ENCODE measurements around the gene NUAK1.

The NUAK1 gene

DNA sequence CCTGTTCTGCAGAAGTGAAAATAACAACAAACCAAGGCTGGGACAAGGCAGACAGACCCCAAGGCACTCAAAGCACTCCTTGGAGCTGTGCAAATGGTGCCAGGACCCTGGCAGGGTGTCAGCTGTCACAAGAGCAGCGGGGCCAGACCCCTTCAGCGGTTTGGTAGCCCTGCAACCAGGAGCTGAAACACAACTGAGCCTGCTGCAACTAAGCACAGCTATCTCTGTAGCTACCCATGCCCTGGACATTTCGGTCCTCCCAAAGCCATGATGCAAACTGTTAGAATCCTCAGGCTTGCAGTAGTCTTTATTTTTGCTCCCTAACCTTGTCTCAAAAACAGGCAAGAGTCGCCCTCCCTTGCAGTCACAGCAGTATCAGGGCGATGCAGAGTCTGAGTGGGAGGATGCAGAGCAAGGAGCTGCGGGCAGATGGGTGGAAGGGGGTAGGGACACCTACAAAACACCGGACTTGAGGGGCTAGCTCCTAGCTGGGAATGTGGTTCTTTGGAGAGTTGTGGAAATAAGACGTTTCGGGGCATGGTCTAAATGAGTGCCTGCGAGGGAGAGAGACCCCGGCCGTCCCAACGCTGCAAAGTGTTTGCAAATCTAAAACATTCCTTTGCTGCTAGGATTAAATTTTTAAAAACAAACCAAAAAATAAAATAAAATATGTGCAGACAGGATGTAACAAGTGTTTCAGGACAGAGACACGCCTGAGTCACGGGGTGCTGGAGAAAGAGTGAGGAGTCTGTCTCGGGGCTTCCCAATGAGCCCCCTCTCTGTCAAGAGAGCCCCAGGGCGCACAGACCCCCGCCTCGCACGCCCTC lies 1.0 kb downstream of the NUAK1 start:
- Histone ChIP-seq H3K27me3 (replicated peaks; ENCODE audit: control insufficient read depth, insufficient read depth, low read length) (no peaks in the 10 kb centered on the region), H3K9me3 (ENCODE audit: control insufficient read depth, low read length) (no peaks in the 10 kb centered on the region), H3K4me3 (ENCODE audit: low read length) (peak overlapping the region; percentile 88), H3K9ac (ENCODE audit: low read length) (peak overlapping the region; percentile 89), H3K4me1 (ENCODE audit: control insufficient read depth, insufficient read depth, low read length) (peaks cover 61% of the 10 kb centered on the region), H3K36me3 (ENCODE audit: control insufficient read depth, insufficient read depth, low read length, severe bottlenecking) (no peaks in the 10 kb centered on the region)
- DNase-seq (ENCODE audit: low read depth), result peak; percentile 52

GRCh38 chr12:106136263-106136662 lies 2.5 kb downstream of the NUAK1 start:
- Histone ChIP-seq H3K36me3 (ENCODE audit: control insufficient read depth, insufficient read depth, low read length, severe bottlenecking) (no peaks in the 10 kb centered on the region), H3K9me3 (ENCODE audit: control insufficient read depth, low read length) (no peaks in the 10 kb centered on the region), H3K4me1 (ENCODE audit: control insufficient read depth, insufficient read depth, low read length) (peaks cover 71% of the 10 kb centered on the region), H3K4me3 (ENCODE audit: low read length) (peak overlapping the region; percentile 88), H3K9ac (ENCODE audit: low read length) (peak overlapping the region; percentile 89), H3K27me3 (replicated peaks; ENCODE audit: control insufficient read depth, insufficient read depth, low read length) (no peaks in the 10 kb centered on the region)
- DNase-seq (ENCODE audit: low read depth), result peak; percentile 97

GRCh38 chr12:106135781-106136180 lies 3.0 kb downstream of the NUAK1 start:
- DNase-seq (ENCODE audit: low read depth), result peak; percentile 66
- Histone ChIP-seq H3K9ac (ENCODE audit: low read length) (peak overlapping the region; percentile 89), H3K27me3 (replicated peaks; ENCODE audit: control insufficient read depth, insufficient read depth, low read length) (no peaks in the 10 kb centered on the region), H3K36me3 (ENCODE audit: control insufficient read depth, insufficient read depth, low read length, severe bottlenecking) (no peaks in the 10 kb centered on the region), H3K9me3 (ENCODE audit: control insufficient read depth, low read length) (no peaks in the 10 kb centered on the region), H3K4me1 (ENCODE audit: control insufficient read depth, insufficient read depth, low read length) (peaks cover 71% of the 10 kb centered on the region), H3K4me3 (ENCODE audit: low read length) (peak overlapping the region; percentile 88)

DNA sequence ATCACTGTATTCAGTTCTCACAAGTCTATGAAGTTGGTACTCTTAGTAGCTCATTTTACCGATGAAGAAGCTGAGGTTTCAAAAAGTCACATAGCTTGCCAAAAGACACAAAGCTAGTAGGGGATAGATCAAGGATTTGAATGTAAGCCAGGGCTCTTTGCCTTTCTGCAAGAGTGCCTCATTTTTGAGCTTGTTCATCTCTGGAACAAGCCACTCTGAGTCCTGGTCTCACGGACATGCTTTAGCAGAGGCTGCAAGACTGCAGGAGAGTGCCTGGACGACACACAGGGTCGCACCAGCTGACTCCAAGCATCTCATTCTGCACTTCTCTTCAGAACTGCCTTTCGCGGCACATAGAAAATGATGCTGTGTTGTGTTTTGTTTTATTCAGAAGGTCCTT lies 3.7 kb downstream of the NUAK1 start:
- peak; percentile 65 for DNase-seq (ENCODE audit: low read depth)
- H3K9me3 ChIP-seq (ENCODE audit: control insufficient read depth, low read length), result no peaks in the 10 kb centered on the region
- H3K9ac ChIP-seq (ENCODE audit: low read length), result peak overlapping the region; percentile 89
- H3K36me3 ChIP-seq (ENCODE audit: control insufficient read depth, insufficient read depth, low read length, severe bottlenecking), result no peaks in the 10 kb centered on the region
- no peaks in the 10 kb centered on the region for H3K27me3 ChIP-seq (replicated peaks; ENCODE audit: control insufficient read depth, insufficient read depth, low read length)
- H3K4me3 ChIP-seq (ENCODE audit: low read length), result peak overlapping the region; percentile 88
- peaks cover 69% of the 10 kb centered on the region for H3K4me1 ChIP-seq (ENCODE audit: control insufficient read depth, insufficient read depth, low read length)

DNA sequence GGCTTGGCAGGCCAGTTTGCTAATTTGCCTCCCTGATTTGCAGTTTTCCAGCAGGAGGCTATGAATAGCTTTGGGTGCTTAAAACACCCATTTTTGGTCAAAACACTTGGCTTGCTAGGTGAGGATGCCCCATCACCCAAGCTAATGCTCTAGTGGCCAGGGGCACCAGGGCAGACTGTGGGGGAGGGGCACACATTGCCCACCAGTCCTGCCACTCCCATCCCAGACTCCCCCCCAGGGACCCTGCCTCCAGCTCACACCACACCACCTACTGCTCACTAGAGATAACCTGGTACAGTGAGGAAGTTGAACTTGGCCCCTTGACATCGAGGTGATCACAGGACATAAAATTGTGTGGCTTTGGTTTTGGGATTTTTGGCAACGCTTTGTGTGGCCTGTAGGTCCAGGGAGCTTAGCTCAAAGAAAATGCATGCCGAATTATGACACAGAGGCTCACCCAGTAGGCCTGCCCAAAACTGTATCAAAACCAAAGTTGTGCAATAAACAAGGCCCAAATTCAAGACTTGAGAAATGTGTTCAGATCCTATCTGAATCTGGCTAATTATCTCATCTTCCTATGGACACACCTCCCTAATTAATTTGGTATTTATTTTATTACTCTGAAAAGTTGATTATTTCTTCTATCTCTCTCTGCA lies 4.3 kb downstream of the NUAK1 start:
- Histone ChIP-seq H3K36me3 (ENCODE audit: control insufficient read depth, insufficient read depth, low read length, severe bottlenecking) (no peaks in the 10 kb centered on the region), H3K27me3 (replicated peaks; ENCODE audit: control insufficient read depth, insufficient read depth, low read length) (no peaks in the 10 kb centered on the region), H3K9me3 (ENCODE audit: control insufficient read depth, low read length) (no peaks in the 10 kb centered on the region), H3K4me3 (ENCODE audit: low read length) (peak overlapping the region; percentile 88), H3K9ac (ENCODE audit: low read length) (peak overlapping the region; percentile 89), H3K4me1 (ENCODE audit: control insufficient read depth, insufficient read depth, low read length) (peaks cover 68% of the 10 kb centered on the region)
- DNase-seq (ENCODE audit: low read depth), result no peak

GRCh38 chr12:106133136-106134087 lies 5.3 kb downstream of the NUAK1 start:
- Histone ChIP-seq H3K9ac (ENCODE audit: low read length) (peak overlapping the region; percentile 28), H3K4me3 (ENCODE audit: low read length) (peak overlapping the region; percentile 88), H3K4me1 (ENCODE audit: control insufficient read depth, insufficient read depth, low read length) (peaks cover 68% of the 10 kb centered on the region), H3K36me3 (ENCODE audit: control insufficient read depth, insufficient read depth, low read length, severe bottlenecking) (no peaks in the 10 kb centered on the region), H3K9me3 (ENCODE audit: control insufficient read depth, low read length) (no peaks in the 10 kb centered on the region), H3K27me3 (replicated peaks; ENCODE audit: control insufficient read depth, insufficient read depth, low read length) (no peaks in the 10 kb centered on the region)
- no peak for DNase-seq (ENCODE audit: low read depth)

DNA sequence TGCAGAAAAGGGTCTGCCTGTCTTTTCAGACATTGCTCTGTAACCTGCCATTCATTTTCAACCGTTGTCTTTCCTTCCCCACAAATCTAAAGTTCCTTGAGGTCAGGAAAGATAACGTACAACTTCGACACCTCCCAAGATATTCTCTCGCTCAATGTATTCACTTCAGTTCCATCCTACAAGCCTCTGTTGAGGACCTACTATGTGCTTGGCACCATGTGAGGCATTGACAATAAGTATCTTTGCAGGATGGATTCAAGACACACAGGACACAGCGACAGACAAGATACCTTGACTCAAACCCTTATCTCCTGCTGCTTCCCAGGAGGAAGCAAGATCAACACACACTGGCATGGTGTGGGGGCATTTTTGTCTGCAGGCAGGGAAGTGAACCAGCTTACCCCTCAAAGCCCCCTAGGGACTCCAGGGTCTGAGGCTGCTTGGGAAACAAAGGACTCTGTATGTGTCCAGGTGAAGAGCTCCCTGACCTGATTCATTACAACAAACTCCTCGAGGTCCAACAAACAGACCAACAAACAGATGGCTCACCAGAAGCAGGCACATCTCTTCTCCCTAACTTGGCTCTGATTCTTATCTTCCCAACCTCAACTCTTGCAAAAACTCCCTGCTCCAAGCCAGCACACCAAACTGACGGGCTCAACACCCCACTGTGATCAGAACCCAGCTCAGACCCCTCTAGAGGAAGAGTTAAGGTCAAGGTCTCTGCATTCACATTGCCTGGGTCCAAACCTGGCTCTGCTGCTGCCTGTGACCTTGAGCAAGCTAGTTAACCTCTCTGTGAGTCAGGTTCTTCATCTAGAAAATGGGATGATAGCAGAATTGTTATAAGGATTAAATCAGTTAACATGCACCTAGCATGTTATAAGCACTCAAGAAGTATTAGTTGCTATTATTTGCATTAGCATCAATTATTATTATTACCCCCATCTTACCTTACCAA lies 6.3 kb downstream of the NUAK1 start:
- Histone ChIP-seq H3K27me3 (replicated peaks; ENCODE audit: control insufficient read depth, insufficient read depth, low read length) (no peaks in the 10 kb centered on the region), H3K4me1 (ENCODE audit: control insufficient read depth, insufficient read depth, low read length) (peaks cover 77% of the 10 kb centered on the region), H3K9me3 (ENCODE audit: control insufficient read depth, low read length) (no peaks in the 10 kb centered on the region), H3K4me3 (ENCODE audit: low read length) (peak overlapping the region; percentile 88), H3K36me3 (ENCODE audit: control insufficient read depth, insufficient read depth, low read length, severe bottlenecking) (no peaks in the 10 kb centered on the region), H3K9ac (ENCODE audit: low read length) (peak overlapping the region; percentile 60)
- DNase-seq (ENCODE audit: low read depth), result no peak

DNA sequence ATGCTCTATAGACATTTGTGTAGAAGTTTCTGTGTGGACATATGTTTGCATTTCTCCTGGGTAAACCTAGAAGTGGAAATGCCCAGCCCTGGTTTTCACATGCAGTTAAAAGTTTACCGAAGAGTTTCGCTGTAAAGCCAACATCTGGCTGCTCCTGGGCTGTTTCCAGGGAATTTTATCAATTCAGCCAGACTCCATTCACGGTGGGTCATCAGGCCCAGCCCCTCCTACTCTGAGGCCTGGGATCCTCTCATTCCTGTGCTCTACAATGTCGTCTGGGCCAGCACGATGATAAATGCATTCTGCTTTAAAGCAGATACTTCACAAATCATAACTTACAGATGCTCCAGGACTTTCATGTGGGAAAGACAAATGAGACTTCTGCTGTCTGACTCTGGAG lies 7.1 kb downstream of the NUAK1 start:
- Histone ChIP-seq H3K4me3 (ENCODE audit: low read length) (peak overlapping the region; percentile 12), H3K9me3 (ENCODE audit: control insufficient read depth, low read length) (no peaks in the 10 kb centered on the region), H3K27me3 (replicated peaks; ENCODE audit: control insufficient read depth, insufficient read depth, low read length) (no peaks in the 10 kb centered on the region), H3K36me3 (ENCODE audit: control insufficient read depth, insufficient read depth, low read length, severe bottlenecking) (no peaks in the 10 kb centered on the region), H3K4me1 (ENCODE audit: control insufficient read depth, insufficient read depth, low read length) (peaks cover 79% of the 10 kb centered on the region), H3K9ac (ENCODE audit: low read length) (peak overlapping the region; percentile 60)
- DNase-seq (ENCODE audit: low read depth), result no peak

DNA sequence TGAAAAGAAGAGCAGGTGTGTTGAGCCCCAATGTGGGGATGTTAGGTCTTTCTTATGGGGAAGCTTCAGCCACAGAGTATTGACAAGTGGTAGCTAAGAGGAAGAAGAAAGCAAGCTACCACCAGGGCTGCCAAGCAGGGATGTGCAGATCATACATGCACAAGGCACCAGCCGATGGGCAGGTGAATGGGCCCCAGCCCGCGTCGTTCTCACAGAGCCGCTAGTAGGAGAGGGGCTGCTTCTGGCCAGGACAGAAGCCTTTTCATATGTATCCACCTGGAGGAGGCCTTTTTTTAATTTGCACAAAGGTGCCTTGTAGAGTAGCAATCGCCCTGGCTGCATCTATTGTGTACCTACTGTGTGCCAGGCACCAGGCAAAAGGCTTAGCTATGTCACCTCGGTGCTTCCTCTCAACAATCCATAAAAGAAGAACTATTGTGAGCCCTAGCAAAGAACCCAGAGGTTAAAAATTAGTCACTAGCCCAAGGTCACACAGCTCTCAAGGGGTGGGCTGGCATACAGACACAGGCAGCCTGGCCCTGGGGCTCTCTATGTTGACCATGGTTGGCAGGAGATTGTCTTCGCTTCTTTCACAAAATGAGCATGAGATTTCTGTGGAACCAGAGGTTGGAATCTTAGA lies 8.2 kb downstream of the NUAK1 start:
- Histone ChIP-seq H3K36me3 (ENCODE audit: control insufficient read depth, insufficient read depth, low read length, severe bottlenecking) (no peaks in the 10 kb centered on the region), H3K27me3 (replicated peaks; ENCODE audit: control insufficient read depth, insufficient read depth, low read length) (no peaks in the 10 kb centered on the region), H3K4me1 (ENCODE audit: control insufficient read depth, insufficient read depth, low read length) (peaks cover 81% of the 10 kb centered on the region), H3K4me3 (ENCODE audit: low read length) (no peak overlapping the region), H3K9ac (ENCODE audit: low read length) (peak overlapping the region; percentile 60), H3K9me3 (ENCODE audit: control insufficient read depth, low read length) (no peaks in the 10 kb centered on the region)
- DNase-seq (ENCODE audit: low read depth), result no peak

Measured in adipocyte (in vitro differentiated cells).